ENCODE measurements around the gene HCAR1. TPM values are rescaled to one million over a fixed set of nuclear protein-coding genes. Genes with fewer than 3 reads are reported as not detected.

Gene HCAR1
- under 0.01 and 0.35 TPM in 2 replicates for total RNA-seq (ENCODE audit: low replicate concordance)

GRCh38 chr12:122730215-122731014 is at the start of gene HCAR1:
Gene HCAR1, minus strand, starts transcription at chr12:122730844. Its CDS starts 505 bp downstream, at chr12:122730339.

DNA sequence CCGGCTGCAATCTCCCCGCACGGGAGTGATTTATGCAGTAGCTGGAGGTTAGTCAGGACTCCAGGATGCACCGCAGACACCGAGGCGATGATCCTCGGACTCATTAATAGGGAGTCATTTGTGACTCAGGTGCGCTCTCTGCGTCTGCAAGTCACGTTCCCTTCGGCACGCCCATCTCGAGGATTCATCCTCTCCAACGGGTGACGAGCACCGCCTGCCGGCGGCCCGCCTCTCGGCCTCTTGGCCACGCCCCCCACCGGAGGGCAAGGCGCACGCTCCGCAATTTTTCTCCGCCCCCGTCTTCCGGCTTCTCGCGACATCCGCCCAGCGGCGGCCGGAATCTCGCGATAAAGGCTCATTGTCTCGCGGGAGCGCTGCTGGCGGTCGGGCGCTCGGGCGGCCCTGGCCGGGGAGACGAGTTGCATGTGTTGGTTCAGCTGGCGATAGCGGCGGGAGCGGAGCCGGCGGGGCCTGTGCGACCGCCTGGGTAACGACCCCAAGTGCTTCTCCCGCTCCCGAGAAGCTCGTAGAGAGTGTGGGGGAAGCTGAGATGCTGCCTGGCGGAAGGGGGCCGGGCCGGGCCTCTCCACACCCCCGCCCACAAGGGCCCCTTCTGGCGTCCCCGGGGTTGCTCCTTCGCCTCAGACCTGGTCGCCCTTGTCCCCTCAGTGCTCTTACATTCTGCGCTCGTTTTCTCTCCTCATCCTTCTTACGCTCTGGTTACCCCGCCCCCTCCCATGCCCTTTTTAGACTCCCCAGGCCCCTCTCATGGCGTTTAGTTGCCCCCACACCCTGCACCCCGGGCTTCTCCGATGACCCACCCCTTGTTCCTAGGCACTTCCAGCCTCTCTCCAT is 22.0 kb upstream of the HCAR1 start, which contains the start of gene DENR:
Gene DENR (plus strand): TSS at position 361 of the 855 bp plus-strand sequence. CDS start 878 bp downstream, outside the sequence.

GRCh38 chr12:122716658-122717057 is 14.0 kb downstream of the HCAR1 start, which contains the start of gene HCAR3:
Gene HCAR3, minus strand, starts transcription at chr12:122716811. Its CDS starts 74 bp downstream, at chr12:122716737.

DNA sequence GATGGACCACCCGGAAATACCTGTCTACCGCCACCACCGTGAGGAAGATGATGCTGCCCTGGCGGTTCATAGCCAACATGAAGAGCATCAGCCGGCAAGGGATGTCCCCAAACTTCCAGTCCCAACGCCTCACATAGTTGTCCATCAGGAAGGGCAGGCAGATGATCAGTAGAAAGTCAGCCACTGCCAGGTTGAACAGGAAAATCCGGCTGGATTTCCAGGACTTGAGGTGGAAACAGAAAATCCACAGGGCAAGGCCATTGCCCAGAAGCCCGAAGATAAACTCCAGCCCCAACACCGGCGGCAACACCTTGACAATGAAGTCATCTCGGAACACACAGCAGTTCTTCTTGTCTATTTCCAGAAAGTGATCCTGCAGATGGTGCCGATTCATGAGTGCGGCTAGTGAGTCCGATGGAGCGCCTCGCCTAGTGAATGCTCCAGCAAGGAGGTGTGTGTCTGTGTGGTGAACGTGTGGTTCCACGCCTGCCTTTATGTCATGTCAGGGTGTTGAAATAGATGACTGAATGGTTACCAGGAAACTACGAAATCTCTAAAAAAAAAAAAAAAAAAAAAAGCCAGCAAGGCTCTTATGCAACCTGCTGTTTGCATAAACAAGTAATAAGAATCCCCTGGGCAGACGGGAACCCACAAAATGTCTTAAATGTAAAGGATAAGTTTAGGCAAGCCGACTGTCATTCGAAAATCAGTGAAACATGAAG is 27.6 kb downstream of the HCAR1 start, which contains the start of gene HCAR2:
Gene HCAR2 (minus strand): TSS at position 468 of the 722 bp plus-strand sequence. CDS start 74 bp downstream, at position 394.

Other genes with a start within 250 kb of the HCAR1 start
- gene ZCCHC8, start 229.9 kb downstream of the HCAR1 start, total RNA-seq (ENCODE audit: low replicate concordance), result 8.4 and 10.4 TPM in 2 replicates
- gene RSRC2, start 203.9 kb downstream of the HCAR1 start, total RNA-seq (ENCODE audit: low replicate concordance), result 39.9 and 46.9 TPM in 2 replicates
- 6.3 and 10.1 TPM in 2 replicates for gene KNTC1, start 203.6 kb downstream of the HCAR1 start, total RNA-seq (ENCODE audit: low replicate concordance)
- gene HCAR2, start 27.5 kb downstream of the HCAR1 start, total RNA-seq (ENCODE audit: low replicate concordance), result under 0.01 TPM in 1 of 2 replicates, not detected in the other
- gene HCAR3, start 14.0 kb downstream of the HCAR1 start, total RNA-seq (ENCODE audit: low replicate concordance), result not detected in 2 replicates
- 15.2 and 29.3 TPM in 2 replicates for gene DENR, start 22.0 kb upstream of the HCAR1 start, total RNA-seq (ENCODE audit: low replicate concordance)
- gene CCDC62, start 43.7 kb upstream of the HCAR1 start, total RNA-seq (ENCODE audit: low replicate concordance), result 0.30 and 0.82 TPM in 2 replicates
- 4.8 and 18.9 TPM in 2 replicates for gene HIP1R, start 104.6 kb upstream of the HCAR1 start, total RNA-seq (ENCODE audit: low replicate concordance)
- gene VPS37B, start 165.3 kb upstream of the HCAR1 start, total RNA-seq (ENCODE audit: low replicate concordance), result 4.0 and 6.3 TPM in 2 replicates
- gene ABCB9, start 235.6 kb upstream of the HCAR1 start, total RNA-seq (ENCODE audit: low replicate concordance), result 5.9 and 6.3 TPM in 2 replicates
- gene OGFOD2, start 244.4 kb upstream of the HCAR1 start, total RNA-seq (ENCODE audit: low replicate concordance), result 5.4 and 9.2 TPM in 2 replicates
- 212 and 225 TPM in 2 replicates for gene ARL6IP4, start 249.8 kb upstream of the HCAR1 start, total RNA-seq (ENCODE audit: low replicate concordance)